GM23338 (cell line): Measurements from ENCODE around the gene CHP2.

Source experiments
- CREB1 ChIP-seq: fragments of 250-450 bp; sonication (Bioruptor Pico); IDR thresholded peaks from 2 replicates; pipeline ENCODE4 v1.5.0; 2020; ENCODE audit warnings: low read depth, mild to moderate bottlenecking, moderate library complexity
- CTCF ChIP-seq, 2 experiments: fragments of 200-600 bp in 1 of 2; sonication (generic) in 1 of 2; conservative IDR thresholded peaks; 2 replicates each; pipeline versions ENCODE4 v1.5.1 to v1.6.1; 2016 to 2017; ENCODE audit warnings: antibody characterized with exemption in 2 of 2, low read depth in 2 of 2, mild to moderate bottlenecking in 2 of 2, moderate library complexity in 1 of 2
- EZH2 ChIP-seq: fragments of 200-600 bp; sonication (generic); IDR thresholded peaks from one replicate; pipeline ENCODE4 v1.8.0; 2017; ENCODE audit warnings: antibody characterized with exemption, mild to moderate bottlenecking, low read depth; ENCODE audit not compliant: unreplicated experiment
- EZH2phosphoT487 ChIP-seq: fragments of 200-600 bp; sonication (generic); IDR thresholded peaks from one replicate; pipeline ENCODE4 v1.8.1; 2018; ENCODE audit warnings: antibody characterized with exemption; ENCODE audit not compliant: unreplicated experiment
- JUNB ChIP-seq: IDR thresholded peaks from one replicate; pipeline ENCODE4 v1.6.1; 2016; ENCODE audit warnings: antibody characterized with exemption; ENCODE audit not compliant: unreplicated experiment
- TF ChIP-seq, protein P1 (sequence below): IDR thresholded peaks from one replicate; pipeline ENCODE4 v1.6.1; 2018; ENCODE audit warnings: antibody characterized with exemption; ENCODE audit not compliant: unreplicated experiment

DNA sequence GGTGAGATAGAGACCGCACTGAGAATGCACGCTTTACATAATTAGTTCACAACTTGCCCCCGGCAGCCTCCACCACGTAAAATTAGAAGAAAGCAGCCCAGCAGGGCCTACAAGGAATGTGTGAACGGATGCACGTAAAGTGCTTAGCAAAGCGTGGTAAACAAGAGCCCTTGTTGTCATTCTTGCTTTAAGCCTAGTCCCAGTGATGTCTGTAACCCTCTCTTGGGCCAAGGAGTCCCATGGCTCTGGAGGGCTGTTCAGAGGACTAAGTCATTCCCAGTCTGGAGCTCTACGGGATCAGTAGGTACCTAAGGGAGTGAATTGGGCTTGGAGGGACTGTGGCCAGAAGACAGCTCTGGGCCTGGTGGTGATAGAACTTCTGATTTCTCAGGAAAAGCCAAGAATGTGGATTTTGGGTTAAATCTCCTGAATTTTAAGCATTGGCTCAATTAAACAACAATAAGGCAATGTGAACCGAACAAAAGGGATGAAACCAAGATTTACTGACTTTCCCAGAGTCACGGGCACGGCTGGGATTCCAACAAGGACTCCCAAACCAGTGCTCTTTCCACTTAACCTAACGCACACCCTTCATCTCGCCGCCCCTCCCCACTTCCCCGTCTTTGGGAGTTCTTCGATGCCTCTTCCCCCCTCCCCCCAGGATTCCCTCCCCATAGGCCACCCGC, 775 bp upstream of the CHP2 start:
- TF ChIP-seq EZH2phosphoT487 (no peak), CTCF (conservative IDR thresholded peaks at IDR 0.05; ENCODE audit: low read depth in 2 of 2) (no peak), EZH2 (no peak), JUNB (no peak), CREB1 (CRISPR knock-in tag) (no peak)
- TF ChIP-seq, protein P1, sequence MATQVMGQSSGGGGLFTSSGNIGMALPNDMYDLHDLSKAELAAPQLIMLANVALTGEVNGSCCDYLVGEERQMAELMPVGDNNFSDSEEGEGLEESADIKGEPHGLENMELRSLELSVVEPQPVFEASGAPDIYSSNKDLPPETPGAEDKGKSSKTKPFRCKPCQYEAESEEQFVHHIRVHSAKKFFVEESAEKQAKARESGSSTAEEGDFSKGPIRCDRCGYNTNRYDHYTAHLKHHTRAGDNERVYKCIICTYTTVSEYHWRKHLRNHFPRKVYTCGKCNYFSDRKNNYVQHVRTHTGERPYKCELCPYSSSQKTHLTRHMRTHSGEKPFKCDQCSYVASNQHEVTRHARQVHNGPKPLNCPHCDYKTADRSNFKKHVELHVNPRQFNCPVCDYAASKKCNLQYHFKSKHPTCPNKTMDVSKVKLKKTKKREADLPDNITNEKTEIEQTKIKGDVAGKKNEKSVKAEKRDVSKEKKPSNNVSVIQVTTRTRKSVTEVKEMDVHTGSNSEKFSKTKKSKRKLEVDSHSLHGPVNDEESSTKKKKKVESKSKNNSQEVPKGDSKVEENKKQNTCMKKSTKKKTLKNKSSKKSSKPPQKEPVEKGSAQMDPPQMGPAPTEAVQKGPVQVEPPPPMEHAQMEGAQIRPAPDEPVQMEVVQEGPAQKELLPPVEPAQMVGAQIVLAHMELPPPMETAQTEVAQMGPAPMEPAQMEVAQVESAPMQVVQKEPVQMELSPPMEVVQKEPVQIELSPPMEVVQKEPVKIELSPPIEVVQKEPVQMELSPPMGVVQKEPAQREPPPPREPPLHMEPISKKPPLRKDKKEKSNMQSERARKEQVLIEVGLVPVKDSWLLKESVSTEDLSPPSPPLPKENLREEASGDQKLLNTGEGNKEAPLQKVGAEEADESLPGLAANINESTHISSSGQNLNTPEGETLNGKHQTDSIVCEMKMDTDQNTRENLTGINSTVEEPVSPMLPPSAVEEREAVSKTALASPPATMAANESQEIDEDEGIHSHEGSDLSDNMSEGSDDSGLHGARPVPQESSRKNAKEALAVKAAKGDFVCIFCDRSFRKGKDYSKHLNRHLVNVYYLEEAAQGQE, result no peak
